Stromal cell of bone marrow (primary cell): ENCODE results near the gene ACTRT3.
A peak's percentile ranks its signal among the peaks of the same experiment; 100 is the strongest.

ENCODE experiments used
- DNase-seq: peaks from one replicate; pipeline ENCODE4 v3.0.0-alpha.2; 2012; ENCODE audit warnings: low read depth

Gene ACTRT3

DNA sequence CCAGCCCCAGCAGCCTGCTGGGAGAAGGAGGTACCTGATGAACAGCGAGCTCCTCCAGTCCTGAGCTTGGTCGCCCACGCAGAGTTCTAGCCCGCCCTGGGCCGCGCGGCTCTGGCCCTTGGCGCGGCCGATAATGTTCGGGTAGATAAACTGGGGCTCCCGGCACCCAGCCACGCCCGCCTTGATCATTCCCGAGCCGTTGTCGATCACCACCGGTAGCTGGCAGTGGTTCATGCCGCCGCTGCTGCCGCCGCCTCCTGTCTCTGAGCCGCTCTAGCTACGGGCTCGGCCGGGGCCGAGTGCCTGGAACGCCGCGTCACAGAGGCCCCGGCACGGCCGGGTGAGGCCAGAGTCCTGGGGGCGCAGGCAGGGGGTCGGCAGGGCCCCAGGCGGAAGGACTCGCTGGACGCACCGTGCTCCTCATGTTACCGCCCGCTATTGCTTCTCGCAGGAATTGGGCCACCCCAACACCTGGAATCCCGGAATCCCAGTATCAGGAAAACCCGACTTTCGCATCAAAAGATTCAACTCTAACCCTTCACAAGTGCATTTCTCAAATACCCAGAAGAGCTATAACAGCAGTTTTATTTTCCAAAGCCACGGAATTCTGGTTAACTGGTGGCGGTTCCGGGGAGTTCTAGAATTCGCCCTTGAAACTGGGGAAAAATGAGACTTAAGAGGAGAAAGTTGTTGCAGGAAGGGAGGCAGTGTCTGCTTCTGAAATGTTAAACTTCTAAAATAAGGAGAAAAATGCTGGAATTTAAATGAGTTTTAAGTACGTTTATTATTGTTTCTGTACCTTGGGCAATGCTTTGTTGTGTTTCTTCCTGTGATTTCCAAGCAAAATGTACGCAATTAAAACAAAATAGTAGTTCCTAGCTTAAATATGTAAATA is at the start of gene ACTRT3:
TSS of gene ACTRT3 (minus strand) at position 275 of the 895 bp plus-strand sequence. CDS start at position 234, 41 bp downstream.
- peak; percentile 43 for DNase-seq

DNA sequence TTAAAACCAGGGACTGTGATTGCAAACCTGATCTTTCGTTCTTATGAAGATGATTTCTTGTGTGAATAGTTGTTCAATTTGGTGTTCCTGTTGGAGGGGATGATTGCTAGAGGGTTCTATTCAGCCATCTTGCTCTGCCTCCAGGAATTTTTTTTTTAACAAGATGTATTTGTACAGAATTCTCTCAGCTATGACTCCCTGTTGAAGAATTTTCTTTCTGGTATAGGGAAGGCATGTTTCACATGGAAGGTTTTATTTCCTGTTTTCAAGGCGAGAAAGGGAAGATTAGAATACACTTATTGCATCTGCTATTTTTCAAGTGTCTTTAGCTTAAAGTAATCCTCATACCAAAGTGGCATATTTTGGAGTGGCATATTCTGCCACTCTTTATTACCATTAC is 49.0 kb upstream of the ACTRT3 start:
- no peak for DNase-seq

DNA sequence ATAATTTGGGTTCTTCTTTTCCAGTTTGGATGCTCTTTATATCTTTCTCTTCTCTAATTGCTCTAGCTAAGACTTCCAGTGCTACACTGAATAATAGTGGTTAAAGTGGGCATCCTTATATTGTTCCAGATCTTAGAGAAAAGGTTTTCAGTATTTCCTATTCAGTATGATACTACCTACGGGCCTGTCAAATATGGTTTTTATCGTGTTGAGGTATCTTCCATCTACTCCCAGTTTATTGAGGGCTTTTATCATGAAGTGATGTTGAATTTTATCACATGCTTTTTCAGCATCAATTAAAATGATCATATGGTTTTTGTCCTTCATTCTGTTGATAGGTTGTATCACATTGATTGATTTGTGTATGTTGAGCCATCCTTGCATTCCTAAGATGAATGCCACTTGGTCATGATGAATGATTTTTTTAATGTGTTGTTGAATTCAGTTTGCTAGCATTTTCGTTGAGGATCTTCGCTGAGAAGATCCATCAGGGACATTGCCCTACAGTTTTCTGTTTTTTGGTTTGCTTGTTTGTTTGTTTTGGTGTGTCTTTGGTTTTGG is 46.3 kb upstream of the ACTRT3 start:
- DNase-seq: no peak

DNA sequence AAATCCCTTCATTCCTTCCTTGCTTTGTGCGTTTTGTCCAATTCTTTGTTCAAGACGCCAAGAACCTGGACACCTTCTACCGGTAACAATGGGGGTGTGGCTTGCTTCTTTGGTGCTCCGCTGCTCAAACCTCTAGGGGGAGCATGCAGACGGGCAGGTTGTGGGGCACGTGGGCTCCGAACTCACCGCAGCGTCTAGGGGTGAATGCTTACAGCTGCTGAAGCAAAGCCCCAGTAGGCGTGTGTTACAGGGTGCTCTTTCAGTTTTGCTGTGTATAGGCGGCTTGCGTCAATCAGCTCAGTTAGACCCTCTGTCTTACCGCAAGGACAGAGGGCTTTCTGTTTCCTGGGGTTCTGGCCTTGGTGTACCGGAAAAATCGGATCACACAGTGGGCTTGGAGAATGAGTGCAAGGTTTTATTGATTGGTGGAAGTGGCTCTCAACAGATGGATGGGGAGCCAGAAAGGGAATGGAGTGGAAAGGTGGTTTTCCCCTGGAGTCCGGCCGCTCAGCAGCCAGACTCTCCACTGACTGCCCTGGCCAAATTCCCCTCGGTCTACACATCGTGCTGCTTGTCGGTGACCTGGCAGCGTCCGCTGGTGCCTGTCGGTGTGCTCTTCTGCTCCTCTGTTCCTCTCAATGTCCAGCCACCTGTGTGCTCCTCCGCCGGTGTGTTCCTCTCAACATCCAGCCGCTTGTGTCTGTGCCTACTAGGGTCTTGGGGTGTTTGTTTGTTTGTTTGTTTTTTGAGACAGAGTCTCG is 44.6 kb upstream of the ACTRT3 start:
- no peak for DNase-seq

DNA sequence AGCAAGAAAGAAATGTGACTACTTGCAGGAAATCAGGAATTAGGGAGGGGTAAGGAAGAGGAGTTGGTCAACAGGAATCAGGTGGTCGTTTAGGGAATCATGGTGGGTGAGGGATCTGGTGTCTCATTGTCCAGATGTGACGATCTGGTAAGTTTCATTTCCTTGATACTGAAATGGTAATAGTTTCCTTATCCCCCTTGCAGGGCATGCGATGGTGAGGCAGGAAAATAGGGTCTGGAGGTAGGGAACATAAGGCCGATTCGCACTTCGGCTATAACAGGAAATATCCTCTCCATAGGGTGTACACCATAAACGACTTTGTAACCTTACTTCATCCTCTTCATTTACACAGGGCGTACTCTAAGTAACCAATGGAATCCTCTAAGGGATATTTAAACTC is 43.9 kb upstream of the ACTRT3 start:
- DNase-seq: no peak

DNA sequence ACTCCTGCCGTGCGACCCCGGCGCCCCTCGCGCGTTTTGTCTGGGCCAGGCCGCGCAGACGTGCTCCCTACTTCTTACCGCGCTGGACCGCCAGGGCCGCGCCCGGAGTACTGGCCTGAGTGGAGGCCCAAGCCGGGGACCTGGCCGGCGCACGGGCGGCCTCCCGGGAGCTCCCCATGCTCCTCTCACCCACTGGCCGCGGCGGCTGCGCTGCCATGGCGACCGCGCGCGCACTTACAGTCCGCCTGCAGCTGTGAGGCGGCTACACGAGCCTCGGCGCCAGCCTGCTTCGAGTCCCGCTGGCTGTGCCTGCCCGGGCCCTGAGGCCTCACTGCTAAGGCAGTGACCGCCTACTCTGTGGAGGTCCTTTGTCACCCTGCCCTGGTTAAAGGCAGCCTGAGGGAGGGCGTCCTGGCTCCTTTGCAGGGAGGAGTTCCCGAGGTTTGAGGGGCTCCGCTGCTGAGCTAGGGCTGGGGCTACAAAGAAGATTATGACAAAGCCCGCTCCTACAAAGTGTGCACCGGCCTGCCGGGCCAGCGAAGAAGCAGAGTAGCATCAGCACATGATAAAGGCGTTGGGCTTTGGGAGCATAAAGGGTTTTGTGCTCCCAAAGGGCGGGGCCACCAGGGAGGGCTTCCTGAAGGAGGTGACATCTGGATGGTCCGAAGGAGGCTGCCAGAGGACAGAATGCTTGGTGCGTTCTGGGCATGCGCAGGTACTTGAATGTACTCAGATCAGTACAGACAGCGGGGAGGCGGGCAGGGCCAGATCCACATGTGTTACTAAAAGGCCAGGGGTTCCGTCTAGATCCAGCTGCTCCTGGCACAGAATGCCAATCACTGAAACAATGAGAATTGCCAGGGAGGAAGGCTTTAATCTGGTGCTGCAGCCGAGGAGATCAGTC is 43.2 kb upstream of the ACTRT3 start, which contains the start of the genes LRRC34 and LRRIQ4:
TSS of gene LRRC34 (minus strand) at position 573 of the 904 bp plus-strand sequence. CDS start at position 217, 356 bp downstream.
TSS of gene LRRIQ4 (plus strand) at position 539 of the 904 bp plus-strand sequence. CDS start 9,052 bp downstream, outside the sequence.
- peak; percentile 34 for DNase-seq

DNA sequence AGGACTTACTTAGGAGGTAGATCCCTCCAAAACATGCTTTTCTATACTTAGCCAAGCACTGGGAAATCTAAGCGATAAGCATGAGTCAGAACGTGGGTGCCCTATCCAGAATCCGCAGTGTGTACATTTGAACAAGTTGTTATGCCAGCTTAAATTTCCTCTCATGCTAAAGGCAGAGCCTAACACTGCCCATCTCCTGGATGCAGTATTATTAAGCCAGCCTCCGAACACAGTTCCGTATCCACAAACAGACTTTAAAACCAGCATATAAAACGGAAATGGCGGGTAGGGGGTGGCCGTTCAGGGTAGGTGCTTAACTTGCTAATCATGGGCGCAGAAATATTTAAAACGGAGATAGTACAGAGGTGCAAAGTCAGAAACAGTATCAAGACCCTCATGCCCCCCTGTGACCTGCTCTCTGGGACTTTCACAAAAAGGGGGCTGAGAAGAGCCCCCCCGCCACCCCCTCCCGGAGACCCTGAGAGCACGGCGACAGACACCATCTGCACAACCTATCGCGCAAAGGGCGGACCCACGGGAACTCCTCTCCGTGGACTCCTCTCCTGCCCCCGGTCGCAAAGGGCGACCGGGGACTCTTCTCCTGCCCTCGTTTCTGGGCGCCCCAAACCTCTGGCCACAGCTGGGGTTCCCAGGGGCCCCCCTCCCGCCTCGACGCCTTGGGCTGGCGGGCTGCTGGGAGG is 42.4 kb upstream of the ACTRT3 start:
- DNase-seq: peak; percentile 28

DNA sequence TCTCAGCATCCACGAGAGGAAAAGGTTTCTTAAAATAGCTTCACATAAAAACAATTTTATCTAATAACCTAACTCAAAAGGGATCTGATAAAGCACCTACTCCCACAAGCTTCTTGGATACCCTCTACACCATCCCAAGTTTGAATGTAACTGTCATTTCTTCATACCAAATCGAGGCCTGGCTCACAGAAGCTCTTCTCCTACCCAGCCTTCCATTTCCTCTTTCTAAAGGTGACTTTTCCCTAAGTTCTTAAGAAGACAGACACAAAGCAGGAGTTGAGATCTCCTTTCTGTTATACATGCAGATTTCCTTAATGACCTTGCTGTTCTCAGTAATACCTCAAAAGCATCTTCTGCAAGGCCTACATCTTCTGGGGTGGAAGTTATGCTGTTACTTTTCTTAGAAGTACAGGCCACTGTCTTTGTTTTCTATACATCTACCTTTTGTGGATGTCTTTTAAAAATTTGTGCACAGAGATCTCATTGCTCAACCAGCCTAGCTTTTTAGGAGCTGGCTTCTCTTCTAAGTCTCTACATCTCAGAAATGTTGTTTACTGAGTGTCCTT is 40.0 kb upstream of the ACTRT3 start:
- no peak for DNase-seq

DNA sequence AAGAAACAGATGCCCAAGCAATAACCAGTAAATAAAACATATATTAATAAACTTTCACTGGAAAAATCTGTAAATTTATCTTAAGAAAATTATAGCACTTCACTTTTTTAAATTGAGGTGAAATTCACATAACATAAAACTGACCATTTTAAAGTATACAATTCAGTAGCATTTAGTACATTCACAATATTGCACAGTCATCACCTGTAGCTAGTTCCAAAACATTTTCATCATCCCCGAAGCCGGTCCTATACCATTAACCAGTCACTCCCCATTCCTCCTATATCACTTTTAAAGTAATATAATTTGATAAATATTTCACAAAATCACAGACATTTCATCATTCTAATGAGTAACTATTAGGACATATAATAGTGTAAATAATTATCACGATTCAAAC is 35.3 kb upstream of the ACTRT3 start:
- no peak for DNase-seq

DNA sequence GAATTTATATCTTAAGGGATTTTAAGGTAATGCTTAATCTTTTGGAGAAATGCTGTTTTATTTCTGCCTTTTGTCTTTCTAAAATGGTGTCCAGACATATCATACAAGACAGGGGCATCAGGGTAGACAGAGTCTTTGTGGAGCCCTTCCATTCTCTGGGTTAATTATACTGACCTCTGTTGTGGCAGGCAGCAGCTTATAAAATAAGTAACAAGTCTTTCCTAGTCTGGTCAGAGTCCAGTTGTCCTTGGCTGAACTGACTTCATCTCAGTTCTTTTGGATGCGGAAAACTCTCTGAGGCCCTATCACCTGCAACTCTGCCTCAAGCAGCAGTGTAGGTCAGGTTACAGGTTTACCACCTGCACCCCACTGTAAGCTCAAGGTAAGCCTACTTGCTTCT is 23.0 kb upstream of the ACTRT3 start:
- no peak for DNase-seq

DNA sequence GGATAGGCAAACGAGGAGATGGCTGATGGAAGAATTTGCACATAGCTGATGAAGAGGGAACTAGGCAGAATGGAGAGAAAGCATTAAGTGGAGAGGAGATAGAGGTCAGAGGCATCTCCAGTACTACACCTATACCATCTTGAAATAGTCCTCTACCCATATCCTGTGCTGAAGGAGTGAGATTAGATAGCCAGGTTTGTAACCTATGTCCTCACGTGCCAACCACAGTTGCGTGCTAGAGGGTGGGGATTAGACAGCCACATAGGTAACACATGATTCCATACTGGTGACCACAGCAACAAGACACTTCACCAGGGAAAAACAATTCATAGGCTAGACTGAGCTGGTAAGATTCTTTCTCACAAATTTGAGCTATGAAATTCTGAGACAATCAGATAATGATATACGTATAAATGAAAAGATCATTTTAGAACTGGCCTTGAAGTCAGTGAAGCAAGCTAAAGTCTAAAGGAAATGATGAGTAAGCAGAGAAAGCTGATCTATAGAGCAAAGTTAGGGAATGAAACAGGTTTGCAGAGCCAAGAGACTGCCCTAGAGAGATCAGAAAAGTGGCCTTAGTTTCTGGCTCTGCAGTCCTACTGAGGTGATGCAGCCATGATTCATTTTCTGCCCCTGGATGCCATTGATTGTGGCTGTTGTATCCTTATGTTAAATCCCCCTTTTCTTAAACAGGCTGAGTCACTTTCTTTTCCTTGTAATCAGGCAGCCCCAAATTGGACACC is 21.5 kb upstream of the ACTRT3 start:
- DNase-seq: no peak

DNA sequence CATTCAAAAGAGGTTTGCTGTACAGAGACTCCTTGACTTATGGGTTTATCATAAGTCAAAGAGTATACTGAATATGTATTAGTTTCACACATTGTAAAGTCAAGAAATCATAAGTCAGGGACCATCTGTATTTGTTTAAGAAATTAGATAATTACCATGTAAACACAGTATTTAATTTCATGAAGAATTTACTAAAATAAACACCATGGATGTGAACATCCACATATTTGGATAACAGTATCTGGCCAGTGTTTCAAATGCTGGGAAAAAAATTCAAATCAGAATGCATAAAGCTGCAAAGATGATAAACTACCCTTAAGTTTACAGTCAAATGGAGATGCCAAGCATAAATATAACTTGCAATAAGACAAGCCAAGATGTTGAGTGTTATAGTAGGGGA is 20.9 kb upstream of the ACTRT3 start:
- no peak for DNase-seq

DNA sequence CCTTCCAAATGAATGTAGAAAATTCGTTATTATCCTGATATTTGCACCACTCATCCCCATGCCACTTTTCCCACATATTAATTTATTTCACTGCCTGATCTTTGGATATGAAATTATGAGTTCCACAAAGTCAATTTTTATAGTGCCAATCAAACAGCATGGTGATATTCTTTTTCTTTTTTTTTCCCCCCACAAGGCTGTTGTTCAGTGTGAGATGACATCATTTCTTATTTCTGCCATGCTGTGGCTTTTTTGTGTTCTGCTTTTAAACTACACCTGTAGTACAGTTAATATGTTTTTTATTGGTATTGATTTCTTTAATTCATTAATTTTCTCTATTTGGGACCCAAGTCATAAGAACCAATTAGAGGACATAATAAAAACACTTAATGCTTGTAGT is 18.4 kb upstream of the ACTRT3 start:
- DNase-seq: no peak

DNA sequence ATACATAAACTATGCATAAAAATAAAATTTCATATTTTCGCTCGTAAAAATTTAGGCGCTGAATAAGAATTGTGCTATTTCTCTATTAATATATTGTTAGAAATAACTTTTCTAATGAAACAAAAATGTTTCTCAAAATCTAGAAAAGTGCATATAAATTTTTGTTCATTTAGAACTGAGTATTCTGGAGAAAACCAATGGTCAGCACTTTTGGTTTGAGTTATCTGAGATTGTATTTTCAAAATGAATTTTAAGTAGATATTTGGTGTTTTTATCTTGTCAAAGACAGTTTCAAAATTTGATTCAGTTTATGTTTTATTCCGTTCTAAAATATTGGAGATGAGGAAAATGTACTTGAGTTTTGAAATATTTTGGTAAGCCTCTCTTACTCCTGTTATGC is 17.8 kb upstream of the ACTRT3 start:
- DNase-seq: no peak

DNA sequence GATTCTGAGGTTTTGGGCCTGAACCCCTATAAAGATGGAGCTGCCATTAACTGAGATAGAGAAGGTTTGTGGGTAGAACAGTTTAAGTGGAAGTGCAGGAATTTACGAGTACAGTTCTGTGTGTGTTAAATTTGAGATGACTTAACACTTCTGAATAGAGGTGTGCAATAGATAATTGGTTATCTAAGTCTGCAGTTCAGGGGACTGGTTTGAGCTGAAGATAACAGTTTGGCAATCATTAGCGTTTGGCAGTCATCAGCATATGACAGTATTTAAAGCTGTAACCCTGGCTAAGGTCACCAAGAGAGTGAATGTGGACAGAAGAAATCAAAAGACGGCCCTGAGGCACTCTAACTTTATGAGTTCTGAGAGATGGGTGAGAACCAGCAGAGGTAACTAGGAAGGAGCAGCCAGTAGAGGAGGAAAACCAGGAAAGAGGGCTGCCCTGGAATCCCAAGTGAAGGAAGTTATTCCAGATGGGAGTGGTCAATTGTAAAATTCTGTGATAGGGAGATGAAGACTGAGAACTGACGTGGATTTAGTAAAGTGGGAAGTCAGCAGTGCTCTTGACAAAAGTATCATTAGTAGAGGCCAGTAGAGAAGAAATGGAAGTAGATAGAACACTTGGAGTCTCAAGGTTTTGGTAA is 12.0 kb upstream of the ACTRT3 start:
- no peak for DNase-seq

DNA sequence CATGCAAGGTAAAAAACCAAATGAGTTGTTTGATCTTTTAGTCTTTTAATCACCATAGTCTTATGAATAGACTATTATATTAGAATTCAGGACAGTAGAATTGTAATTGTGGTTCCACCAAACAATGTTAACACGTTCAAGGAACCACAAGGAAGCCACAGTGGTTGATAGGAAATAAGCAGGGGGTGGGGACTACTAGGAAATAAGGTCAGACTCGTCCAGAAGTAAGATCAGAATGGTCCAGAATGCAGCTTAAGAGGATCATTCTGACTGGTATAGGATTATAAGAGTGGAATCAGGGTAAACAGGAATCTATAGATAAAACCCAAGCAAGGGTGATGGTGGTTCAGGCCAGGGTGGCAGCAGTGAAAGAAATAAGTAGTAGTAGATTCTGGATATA is 11.4 kb upstream of the ACTRT3 start:
- DNase-seq: no peak

DNA sequence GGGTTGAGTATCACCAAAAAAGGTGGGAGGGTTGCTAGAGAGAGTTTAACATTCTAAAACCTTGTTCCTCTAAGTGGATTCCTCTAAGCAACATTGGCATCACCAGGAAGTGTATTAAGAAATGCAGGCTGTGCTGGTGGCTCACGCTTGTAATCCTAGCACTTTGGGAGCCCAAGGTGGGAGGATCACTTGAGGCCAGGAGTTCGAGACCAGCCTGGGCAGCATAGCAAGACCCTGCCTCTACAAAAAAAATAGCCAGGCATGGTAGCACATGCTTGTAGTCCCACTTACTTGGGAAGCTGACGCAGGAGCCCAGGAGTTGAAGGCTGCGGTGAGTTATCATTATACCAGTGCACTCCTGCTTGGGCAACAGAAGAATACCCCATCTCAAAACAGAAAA is 8.5 kb upstream of the ACTRT3 start:
- DNase-seq: no peak

DNA sequence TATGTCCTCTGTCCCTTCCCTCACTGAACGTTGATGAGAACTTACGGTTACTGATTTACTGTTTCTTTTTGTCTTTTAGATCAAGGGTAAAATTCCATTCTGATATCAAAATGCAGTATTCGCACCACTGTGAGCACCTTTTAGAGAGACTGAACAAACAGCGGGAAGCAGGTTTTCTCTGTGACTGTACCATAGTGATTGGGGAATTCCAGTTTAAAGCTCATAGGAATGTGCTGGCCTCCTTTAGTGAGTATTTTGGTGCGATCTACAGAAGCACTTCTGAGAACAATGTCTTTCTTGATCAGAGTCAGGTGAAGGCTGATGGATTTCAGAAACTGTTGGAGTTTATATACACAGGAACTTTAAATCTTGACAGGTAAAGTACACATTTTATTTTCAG is 4.8 kb upstream of the ACTRT3 start:
- DNase-seq: no peak
